ENCODE measurements around the gene ENO1. TPM values are rescaled to one million over a fixed set of nuclear protein-coding genes. Genes with fewer than 3 reads are reported as not detected.

The ENO1 gene
- total RNA-seq, 4 donors from 2014 or later, result 202 to 407 (median 320) TPM

DNA sequence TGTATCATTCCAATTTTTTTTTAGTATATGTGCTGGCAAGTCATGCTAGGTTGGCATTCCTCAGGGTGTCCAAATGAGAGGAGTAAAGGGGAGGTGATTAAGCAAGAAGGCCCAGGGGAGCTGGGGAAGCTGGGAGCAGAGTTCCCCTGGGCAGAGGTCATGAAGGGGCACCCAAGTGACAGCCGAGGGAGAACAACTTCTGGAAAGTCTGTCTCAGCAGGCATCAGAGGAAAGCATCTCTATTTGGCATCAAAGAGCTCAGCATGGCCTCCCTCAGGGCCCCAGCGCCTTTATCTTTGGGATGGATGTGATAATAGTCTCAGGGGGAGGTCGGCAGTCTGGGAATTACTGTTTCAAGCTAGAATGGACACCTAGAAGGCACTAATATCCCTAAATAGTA lies 5.0 kb upstream of the ENO1 start:
- no peak for TF ChIP-seq POLR2A (IDR thresholded peaks at IDR 0.05)
- no peak for TF ChIP-seq CTCF (IDR thresholded peaks at IDR 0.05)
- TF ChIP-seq EP300 (IDR thresholded peaks at IDR 0.05; ENCODE audit: low read depth), result no peak
- no peak for TF ChIP-seq POLR2AphosphoS5 (IDR thresholded peaks at IDR 0.05)
- intact Hi-C loops (cut with DNase I; ENCODE audit: low total_unique reads) (no loop called here), in situ Hi-C loops (cut with MboI; ENCODE audit: low pct_ligation_motif_present in 1 of 4, low pct_unique_long_range_greater_than_20kb in 1 of 4, low sequenced_read_pairs in 3 of 4) (no loop called here)
- WGBS, 2 donors (ENCODE audit: low coverage in 1 of 2), result 63% methylated on average over 3 of the region's 3 CpGs; no CpG with 5 or more reads in 1 of the 2 donors
- Histone ChIP-seq H3K4me1 (peaks cover 10 to 23% (median 20%) of the 10 kb centered on the region in 4 donors), H3K9me3 (no peaks in the 10 kb centered on the region), H3K27ac (no peak overlapping the region), H3K27me3 (no peaks in the 10 kb centered on the region), H3K4me3 (no peak overlapping the region), H3K36me3 (no peaks in the 10 kb centered on the region)
- no peak for DNase-seq

GRCh38 chr1:8879922-8880676 lies 1.6 kb upstream of the ENO1 start:
- peak; percentile 48 for DNase-seq
- TF ChIP-seq EP300 (IDR thresholded peaks at IDR 0.05; ENCODE audit: low read depth) (no peak), POLR2AphosphoS5 (IDR thresholded peaks at IDR 0.05) (no peak), POLR2A (IDR thresholded peaks at IDR 0.05) (no peak), CTCF (IDR thresholded peaks at IDR 0.05) (no peak)
- no peaks in the 10 kb centered on the region for H3K36me3 ChIP-seq
- 7 to 24% methylated on average over 2 to 9 of the region's 9 CpGs for WGBS, 2 donors (ENCODE audit: low coverage in 1 of 2)
- peak overlapping the region in 1 of 4 donors; percentile 91 for H3K4me3 ChIP-seq
- H3K4me1 ChIP-seq, result peaks cover 10 to 43% (median 40%) of the 10 kb centered on the region in 4 donors
- H3K9me3 ChIP-seq, result no peaks in the 10 kb centered on the region
- in situ Hi-C loops (cut with MboI; ENCODE audit: low pct_ligation_motif_present in 1 of 4, low pct_unique_long_range_greater_than_20kb in 1 of 4, low sequenced_read_pairs in 3 of 4) (no loop called here), intact Hi-C loops (cut with DNase I; ENCODE audit: low total_unique reads) (no loop called here)
- H3K27me3 ChIP-seq, result no peaks in the 10 kb centered on the region
- peak overlapping the region; percentile 94 to 99 (median 97) for H3K27ac ChIP-seq

DNA sequence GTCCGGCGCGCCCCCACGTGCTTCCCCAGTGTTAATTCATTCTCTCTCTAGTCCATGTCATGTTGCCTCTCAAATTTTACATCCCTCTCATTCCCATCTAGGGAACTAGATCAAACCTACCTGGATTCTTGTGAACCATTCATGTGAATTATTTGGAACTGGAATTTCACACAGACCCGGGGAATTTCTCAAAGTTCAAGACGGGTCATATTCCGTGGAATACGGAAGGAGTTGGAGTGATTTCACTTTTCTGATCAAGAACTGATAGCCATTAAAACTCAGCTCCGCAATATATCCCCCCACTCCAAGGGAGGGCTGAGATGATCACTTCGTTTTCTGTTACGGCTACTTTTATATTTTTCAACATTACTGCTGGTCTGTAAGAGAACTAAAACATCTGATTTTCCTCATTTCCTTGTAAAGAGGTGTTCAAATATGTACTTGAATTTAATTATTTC lies 1.0 kb upstream of the ENO1 start:
- Histone ChIP-seq H3K4me1 (peaks cover 13 to 47% (median 46%) of the 10 kb centered on the region in 4 donors), H3K27me3 (no peaks in the 10 kb centered on the region), H3K36me3 (no peaks in the 10 kb centered on the region), H3K9me3 (no peaks in the 10 kb centered on the region), H3K27ac (peak overlapping the region; percentile 94 to 99 (median 97)), H3K4me3 (peak overlapping the region in 3 of 4 donors; percentile 69 to 95 (median 91))
- in situ Hi-C loops (cut with MboI; ENCODE audit: low pct_ligation_motif_present in 1 of 4, low pct_unique_long_range_greater_than_20kb in 1 of 4, low sequenced_read_pairs in 3 of 4), result no loop called here
- intact Hi-C loops (cut with DNase I; ENCODE audit: low total_unique reads), result no loop called here
- TF ChIP-seq EP300 (IDR thresholded peaks at IDR 0.05; ENCODE audit: low read depth), result no peak
- TF ChIP-seq POLR2A (IDR thresholded peaks at IDR 0.05), result no peak
- TF ChIP-seq POLR2AphosphoS5 (IDR thresholded peaks at IDR 0.05), result no peak
- no peak for TF ChIP-seq CTCF (IDR thresholded peaks at IDR 0.05)
- DNase-seq, result no peak
- 25 to 27% methylated on average over 7 to 11 of the region's 11 CpGs for WGBS, 2 donors (ENCODE audit: low coverage in 1 of 2)

DNA sequence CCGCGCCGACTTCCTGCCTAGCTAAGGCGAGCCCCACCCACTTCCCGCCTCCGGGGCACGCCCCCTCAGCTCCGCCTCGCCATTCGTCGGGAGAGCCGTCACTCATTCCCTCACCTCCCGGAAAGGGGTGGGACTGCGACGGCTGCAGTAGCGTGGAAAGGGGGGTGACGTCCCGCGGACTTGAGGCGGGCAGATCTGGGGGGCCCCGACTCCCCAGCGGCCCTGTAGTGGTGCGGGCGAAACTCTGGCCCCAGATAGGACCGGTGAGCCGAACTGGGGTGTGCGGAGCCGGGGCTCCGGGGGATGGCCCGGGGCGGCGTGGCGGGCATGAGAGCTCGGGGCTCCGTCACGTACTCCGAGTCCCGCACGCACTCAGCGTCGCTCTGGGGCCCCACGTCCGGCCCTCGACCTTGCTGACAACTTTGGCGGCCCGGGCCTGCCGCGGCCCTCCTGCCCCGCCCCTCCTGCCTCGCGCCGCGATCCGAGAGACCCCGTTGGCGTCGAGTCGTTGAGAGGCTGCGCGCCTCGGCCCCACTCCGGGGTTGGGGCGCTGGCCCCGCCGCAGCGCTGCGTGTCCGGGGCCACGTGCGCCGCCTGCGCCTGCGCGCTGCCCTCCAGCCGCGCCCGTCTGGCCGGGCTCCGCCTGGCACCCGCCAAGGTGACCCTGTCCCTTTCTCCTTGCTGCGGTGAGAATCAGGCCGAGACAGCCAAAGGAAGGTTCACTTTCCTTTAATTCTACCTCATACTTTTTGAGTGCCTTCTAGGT lies 395 bp upstream of the ENO1 start:
- no peak for TF ChIP-seq EP300 (IDR thresholded peaks at IDR 0.05; ENCODE audit: low read depth)
- TF ChIP-seq CTCF (IDR thresholded peaks at IDR 0.05), result peak in 1 of 5 experiments; percentile 12
- TF ChIP-seq POLR2A (IDR thresholded peaks at IDR 0.05), result peak; percentile 72
- TF ChIP-seq POLR2AphosphoS5 (IDR thresholded peaks at IDR 0.05), result peak in 2 of 3 donors; percentile 25 to 66
- intact Hi-C loops (cut with DNase I; ENCODE audit: low total_unique reads) (no loop called here), in situ Hi-C loops (cut with MboI; ENCODE audit: low pct_ligation_motif_present in 1 of 4, low pct_unique_long_range_greater_than_20kb in 1 of 4, low sequenced_read_pairs in 3 of 4) (no loop called here)
- H3K36me3 ChIP-seq, result no peaks in the 10 kb centered on the region
- H3K4me3 ChIP-seq, result peak overlapping the region; percentile 69 to 97 (median 93)
- no peaks in the 10 kb centered on the region for H3K27me3 ChIP-seq
- peak overlapping the region; percentile 94 to 99 (median 97) for H3K27ac ChIP-seq
- H3K9me3 ChIP-seq, result no peaks in the 10 kb centered on the region
- peak; percentile 99 for DNase-seq
- 0 to 1% methylated on average over 2 to 49 of the region's 82 CpGs for WGBS, 2 donors (ENCODE audit: low coverage in 1 of 2)
- H3K4me1 ChIP-seq, result peaks cover 17 to 53% (median 51%) of the 10 kb centered on the region in 4 donors
